Transverse colon (tissue), 4 donors: ENCODE data around the gene EIF5A. TPM values are rescaled to one million over a fixed set of nuclear protein-coding genes. Genes with fewer than 3 reads are reported as not detected.

Experiments
- DNase-seq: peaks from one replicate; pipeline ENCODE4 v3.0.0-alpha.2; 2019
- H3K27ac ChIP-seq, 4 donors: fragments of 200-600 bp; sonication (generic); 2 replicates each; pipeline ENCODE4 v1.5.1; 2016 to 2018; ENCODE audit warnings: inconsistent platforms in 4 of 4
- H3K27me3 ChIP-seq: fragments of 200-600 bp; sonication (generic); 2 replicates; pipeline ENCODE4 v1.5.1; 2017; ENCODE audit warnings: inconsistent platforms
- H3K36me3 ChIP-seq, 4 donors: fragments of 200-600 bp; sonication (generic); 2 replicates each; pipeline ENCODE4 v1.5.1; 2017 to 2019; ENCODE audit warnings: inconsistent platforms in 4 of 4
- H3K4me1 ChIP-seq, 4 donors: fragments of 200-600 bp; sonication (generic); 2 replicates each; pipeline ENCODE4 v1.5.1; 2017 to 2020; ENCODE audit warnings: inconsistent platforms in 4 of 4
- H3K4me3 ChIP-seq, 4 donors: fragments of 200-600 bp; sonication (generic); 1 replicate in 1 of 4; 2 replicates in 3 of 4; pipeline versions ENCODE4 v1.5.1 to v1.6.1; 2017 to 2019; ENCODE audit warnings: inconsistent platforms in 4 of 4
- H3K9me3 ChIP-seq, 2 donors: fragments of 200-600 bp; sonication (generic); 2 replicates each; pipeline ENCODE4 v1.5.1; 2017 to 2019; ENCODE audit warnings: inconsistent platforms in 2 of 2
- CTCF ChIP-seq, 5 experiments: fragments of 200-600 bp in 3 of 5; fragments of 450-650 bp in 2 of 5; sonication (generic) in 3 of 5; IDR thresholded peaks; 1 replicate in 2 of 5; 2 replicates in 3 of 5; pipeline ENCODE4 v1.5.1; 2016 to 2017; ENCODE audit warnings: antibody characterized with exemption in 5 of 5, inconsistent platforms in 3 of 5, mild to moderate bottlenecking in 2 of 5, moderate library complexity in 1 of 5
- EP300 ChIP-seq: sonication (generic); formaldehyde crosslinking; IDR thresholded peaks from one replicate; pipeline ENCODE4 v1.6.1; 2017; ENCODE audit warnings: antibody characterized with exemption, low read depth
- POLR2A ChIP-seq: fragments of 450-650 bp; IDR thresholded peaks from one replicate; pipeline ENCODE4 v1.6.1; 2016; ENCODE audit warnings: antibody characterized with exemption, mild to moderate bottlenecking, moderate library complexity
- POLR2AphosphoS5 ChIP-seq, 3 donors: sonication (generic); formaldehyde crosslinking; IDR thresholded peaks; one replicate each; pipeline ENCODE4 v1.6.1; 2016; ENCODE audit warnings: antibody characterized with exemption in 3 of 3
- WGBS, 2 donors: methylation state at CpG; one replicate each; pipeline ENCODE4 v1.1.5; 2018; ENCODE audit warnings: low coverage in 1 of 2; 5-methylcytosine and 5-hydroxymethylcytosine counted together
- in situ Hi-C, 4 donors: fragments of 200-750 bp; cut with MboI; loops; one replicate each; pipeline versions ENCODE4 v1.15.0 to v1.15.1; 2017; ENCODE audit warnings: low sequenced_read_pairs in 3 of 4, low pct_ligation_motif_present in 1 of 4, low pct_unique_long_range_greater_than_20kb in 1 of 4
- intact Hi-C: fragments of 100-400 bp; cut with DNase I; formaldehyde crosslinking; loops from one replicate; pipeline ENCODE4 v1.15.1; 2023; ENCODE audit warnings: low total_unique reads
- total RNA-seq, 4 donors: library from RNA; depleted of rRNA; stranded (reverse); fragments of >200 nt; gene quantifications; one replicate each; pipeline ENCODE4 v1.1.0, GENCODE V29; 2016

Gene EIF5A
- total RNA-seq, 4 donors from 2014 or later: 91.3 to 188 (median 149) TPM

- 63 to 84% methylated on average over 2 to 7 of the region's 7 CpGs for WGBS, 2 donors
- H3K27me3 ChIP-seq: no peaks in the 10 kb centered on the region
- H3K27ac ChIP-seq: no peak overlapping the region
- H3K4me3 ChIP-seq: no peak overlapping the region
- in situ Hi-C loops: no loop called here
- H3K36me3 ChIP-seq: peaks cover 0 to 38% (median 18%) of the 10 kb centered on the region in 4 donors
- DNase-seq: no peak
- intact Hi-C loops: no loop called here
- H3K9me3 ChIP-seq: no peaks in the 10 kb centered on the region
- TF ChIP-seq POLR2AphosphoS5 (IDR thresholded peaks at IDR 0.05): no peak
- no peak for TF ChIP-seq POLR2A
- TF ChIP-seq EP300: no peak
- no peak for TF ChIP-seq CTCF (IDR thresholded peaks at IDR 0.05)
- peaks cover 22 to 56% (median 39%) of the 10 kb centered on the region in 4 donors for H3K4me1 ChIP-seq
These were observed 3.8 kb downstream of the EIF5A start for GRCh38 chr17:7311110-7311705.

- no peaks in the 10 kb centered on the region for H3K9me3 ChIP-seq
- intact Hi-C loops (no loop called here), in situ Hi-C loops (no loop called here)
- TF ChIP-seq CTCF (IDR thresholded peaks at IDR 0.05) (no peak), POLR2A (peak; percentile 1)
- peaks cover 0 to 44% (median 18%) of the 10 kb centered on the region in 4 donors for H3K36me3 ChIP-seq
- H3K27me3 ChIP-seq: no peaks in the 10 kb centered on the region
- peak overlapping the region in 2 of 4 donors; percentile 9 to 98 for H3K27ac ChIP-seq
- H3K4me1 ChIP-seq: peaks cover 22 to 53% (median 37%) of the 10 kb centered on the region in 4 donors
- DNase-seq: no peak
- no peak overlapping the region for H3K4me3 ChIP-seq
- WGBS, 2 donors: 74% methylated on average over 7 of the region's 7 CpGs; no CpG with 5 or more reads in 1 of the 2 donors
These were observed 5.1 kb downstream of the EIF5A start for GRCh38 chr17:7312432-7313087.

GRCh38 chr17:7313088-7313889 is 5.9 kb downstream of the EIF5A start:
- DNase-seq: no peak
- peaks cover 0 to 47% (median 18%) of the 10 kb centered on the region in 4 donors for H3K36me3 ChIP-seq
- intact Hi-C loops (no loop called here), in situ Hi-C loops (no loop called here)
- H3K4me3 ChIP-seq: no peak overlapping the region
- H3K27me3 ChIP-seq: no peaks in the 10 kb centered on the region
- peak overlapping the region in 3 of 4 donors; percentile 15 to 98 (median 96) for H3K27ac ChIP-seq
- peaks cover 22 to 53% (median 37%) of the 10 kb centered on the region in 4 donors for H3K4me1 ChIP-seq
- 75 to 84% methylated on average over 4 to 7 of the region's 7 CpGs for WGBS, 2 donors
- no peaks in the 10 kb centered on the region for H3K9me3 ChIP-seq
- no peak for TF ChIP-seq POLR2A
- TF ChIP-seq CTCF (IDR thresholded peaks at IDR 0.05): peak in 3 of 5 experiments; percentile 21 to 32 (median 26)
